Stimulated activated CD4-positive, alpha-beta T cell treated with anti-CD3 and anti-CD28 coated beads, Interleukin-4, amount 100 ng/mL, for 48 hours (primary cell): ENCODE data around the gene HDAC4.

Experiments
- DNase-seq, 2 donors: peaks; one replicate each; pipeline ENCODE4 v3.0.0-alpha.2; 2020; ENCODE audit warnings: low read depth in 2 of 2

The HDAC4 gene

DNA sequence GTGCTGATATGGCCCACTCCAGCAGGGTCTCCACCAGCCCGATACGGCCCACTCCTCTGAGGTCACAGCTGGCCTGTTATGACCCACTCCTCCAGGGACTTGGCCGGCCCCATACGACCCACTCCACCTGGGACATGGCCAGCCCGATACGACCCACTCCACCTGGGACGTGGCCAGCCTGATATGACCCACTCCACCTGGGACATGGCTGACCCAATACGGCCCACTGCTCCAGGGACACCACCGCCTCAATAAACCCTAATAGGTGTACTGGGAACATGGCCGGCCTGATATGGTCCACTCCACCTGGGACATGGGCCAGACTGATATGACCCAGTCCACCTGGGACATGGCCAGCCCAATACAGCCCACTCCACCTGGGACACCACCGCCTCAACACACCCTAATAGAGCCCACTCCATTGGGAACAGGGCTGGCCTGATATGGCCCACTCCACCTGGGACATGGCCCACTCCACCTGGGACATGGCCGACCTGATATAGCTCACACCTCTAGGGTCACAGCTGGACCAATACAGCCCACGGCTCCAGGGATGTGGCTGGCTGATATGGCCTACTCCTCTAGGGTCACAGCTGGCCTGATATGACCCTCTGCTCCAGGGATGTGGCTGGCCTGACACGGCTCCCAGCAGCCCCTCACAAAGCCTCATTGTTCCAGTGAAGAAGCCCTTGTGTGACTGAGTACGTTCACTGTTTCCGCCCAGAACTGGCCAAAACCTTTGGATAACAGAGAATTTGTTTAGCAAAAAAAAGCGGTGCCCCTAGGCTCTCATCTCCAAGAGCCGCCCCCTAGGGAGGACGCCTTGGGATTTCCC, 245.6 kb downstream of the HDAC4 start:
- no peak for DNase-seq

DNA sequence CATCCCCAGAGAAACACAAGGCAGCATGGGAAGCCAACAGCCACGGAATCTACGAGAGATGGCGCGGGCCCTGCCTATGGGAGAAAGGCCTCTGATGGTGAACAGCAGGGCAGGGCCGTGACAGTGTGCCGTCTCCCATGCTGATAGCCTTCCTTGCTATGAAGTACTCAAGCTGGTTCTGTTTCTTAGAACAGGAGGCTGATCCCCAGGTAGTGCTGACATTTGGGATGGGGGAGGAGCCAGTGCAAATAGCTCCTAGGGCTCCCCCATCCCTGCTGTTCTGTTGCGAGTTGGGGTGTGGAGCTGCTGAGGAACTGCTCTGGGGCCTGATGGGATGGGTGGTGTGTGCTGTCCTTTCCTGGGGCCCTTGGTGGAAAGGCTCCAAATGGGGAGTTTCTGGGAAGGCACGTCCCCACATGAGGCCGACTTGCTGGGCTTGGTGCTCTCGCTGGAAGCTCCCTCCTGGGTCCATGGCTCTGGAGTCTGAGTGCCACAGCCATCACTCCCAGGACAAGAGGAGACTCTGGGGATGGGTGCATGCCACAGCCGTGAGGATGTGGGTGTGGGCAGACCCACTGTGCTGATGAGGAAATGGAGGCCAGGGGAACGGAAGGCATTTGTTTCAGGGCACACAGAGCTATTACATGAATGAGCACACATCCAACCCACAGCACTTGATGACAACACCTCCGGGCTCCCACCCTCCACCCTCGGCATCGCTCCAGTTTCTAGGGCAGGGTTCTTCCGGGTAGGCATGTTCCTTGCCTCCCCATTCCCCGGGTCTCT, 246.8 kb downstream of the HDAC4 start:
- no peak for DNase-seq

DNA sequence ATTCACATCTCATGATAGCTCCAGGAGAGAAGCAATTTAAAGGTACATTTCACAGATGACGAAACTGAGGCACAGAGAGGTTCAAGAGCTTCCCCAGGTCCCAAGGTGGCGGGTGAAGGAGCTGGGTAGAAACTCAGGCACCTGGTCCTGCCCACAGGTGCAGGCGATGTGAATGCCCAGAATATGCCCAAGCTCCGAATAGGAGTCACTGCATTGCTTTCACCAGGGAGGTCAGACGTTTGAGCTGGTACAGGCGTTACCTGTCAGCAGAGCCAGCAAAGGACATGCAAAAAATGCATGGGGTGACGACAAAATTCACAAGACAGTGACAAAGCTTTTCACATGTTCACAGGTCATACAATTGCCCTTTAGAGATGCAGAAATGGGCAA, 247.9 kb downstream of the HDAC4 start:
- no peak for DNase-seq

DNA sequence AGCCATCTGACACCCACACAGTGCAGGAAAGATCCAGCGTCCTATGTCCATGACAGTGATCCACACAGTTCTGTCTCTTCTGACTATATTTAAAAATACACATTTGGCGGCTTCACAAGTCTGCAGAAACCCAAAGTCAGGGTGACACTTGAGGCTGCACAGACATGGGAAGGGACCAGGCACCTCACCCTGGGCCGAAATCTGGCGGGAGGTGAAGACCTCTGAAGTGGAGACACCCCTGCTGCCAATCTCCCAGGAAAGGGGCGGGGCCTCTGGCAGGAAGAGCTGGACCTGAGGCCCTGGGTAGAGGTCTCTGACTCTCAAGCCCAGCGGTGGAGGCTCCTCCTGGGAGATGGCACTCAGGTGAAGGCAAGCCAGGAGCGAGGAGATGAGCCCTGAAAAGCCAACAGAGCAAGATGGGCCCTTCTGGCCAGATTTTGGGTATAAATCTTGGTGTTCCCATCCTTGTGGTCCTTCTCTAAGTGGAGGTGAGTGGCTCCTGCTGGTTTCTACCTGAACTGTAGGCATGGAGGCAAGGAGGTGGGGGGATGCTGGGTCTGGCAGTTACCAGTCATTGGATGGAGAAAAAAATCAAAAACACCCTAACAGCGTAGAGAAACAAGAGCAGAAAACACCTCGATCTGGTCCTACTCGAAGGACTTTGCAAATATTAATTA, 248.4 kb downstream of the HDAC4 start:
- no peak for DNase-seq

DNA sequence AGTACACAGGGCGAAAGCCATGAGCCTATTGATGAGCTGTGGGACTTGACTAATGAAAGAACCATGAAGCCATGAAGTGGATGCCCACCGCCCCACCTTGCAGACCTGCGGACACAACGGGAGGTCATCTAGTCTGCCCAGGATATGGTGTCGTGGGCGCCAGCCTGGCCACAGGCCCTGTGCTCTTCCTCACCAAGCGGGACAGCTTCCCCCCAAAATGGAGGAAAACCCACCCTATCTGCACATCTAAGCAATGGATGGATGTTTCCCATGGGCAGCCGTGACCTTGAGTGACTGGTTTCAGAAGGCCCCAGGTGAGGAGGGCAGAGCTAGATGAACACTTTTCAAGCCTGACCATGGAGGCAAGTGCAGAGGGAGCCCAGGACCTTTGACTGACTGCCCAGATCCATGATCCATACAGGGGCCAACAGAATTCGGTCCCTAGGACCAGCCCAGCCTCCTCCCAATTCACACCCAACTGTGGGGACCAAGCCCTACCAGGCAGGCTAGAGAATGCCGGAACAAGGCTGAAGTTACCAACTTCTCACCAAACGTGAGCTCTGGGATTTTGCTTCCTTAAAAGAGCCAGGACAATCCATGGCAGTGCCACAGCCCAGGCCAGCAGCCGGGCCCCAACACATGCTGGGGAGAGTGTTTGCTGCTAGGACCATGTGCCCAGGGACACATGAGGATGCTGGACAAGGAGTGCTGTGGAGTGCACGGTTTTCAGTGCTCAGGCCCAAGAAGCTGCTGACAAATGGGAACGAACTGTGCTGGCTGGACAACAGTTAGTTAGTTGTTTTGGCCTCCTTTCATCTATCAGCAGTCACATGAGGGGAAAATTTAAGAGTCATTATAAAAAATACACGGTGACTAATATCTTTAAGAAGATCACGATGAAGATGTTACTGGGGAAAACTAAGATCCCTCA, 249.4 kb downstream of the HDAC4 start:
- no peak for DNase-seq

DNA sequence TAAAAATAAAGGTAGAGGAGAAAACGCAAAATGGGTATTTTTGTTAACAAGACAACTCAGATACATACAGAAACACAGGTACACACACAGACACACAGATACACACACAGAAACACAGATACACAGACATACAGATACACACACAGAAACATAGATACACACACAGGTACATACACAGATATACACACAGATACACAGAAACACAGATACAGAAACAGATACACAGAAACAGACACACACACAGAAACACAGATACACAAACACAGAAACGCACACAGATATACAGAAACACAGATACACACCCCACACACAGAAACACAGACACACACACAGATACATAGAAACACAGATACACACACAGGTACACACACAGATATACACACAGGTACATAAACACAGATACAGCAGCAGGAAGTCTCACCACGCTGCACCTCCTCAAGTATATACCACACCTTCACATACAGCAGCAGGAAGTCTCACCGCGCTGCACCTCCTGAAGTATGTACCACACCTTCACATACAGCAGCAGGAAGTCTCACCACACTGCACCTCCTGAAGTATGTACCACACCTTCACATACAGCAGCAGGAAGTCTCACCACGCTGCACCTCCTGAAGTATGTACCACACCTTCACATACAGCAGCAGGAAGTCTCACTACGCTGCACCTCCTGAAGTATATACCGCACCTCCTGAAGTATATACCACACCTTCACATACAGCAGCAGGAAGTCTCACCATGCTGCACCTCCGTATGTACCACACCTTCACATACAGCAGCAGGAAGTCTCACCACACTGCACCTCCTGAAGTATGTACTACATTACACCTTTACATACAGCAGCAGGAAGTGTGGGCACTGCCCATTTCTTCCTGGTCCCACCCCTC, 250.5 kb downstream of the HDAC4 start:
- no peak for DNase-seq

DNA sequence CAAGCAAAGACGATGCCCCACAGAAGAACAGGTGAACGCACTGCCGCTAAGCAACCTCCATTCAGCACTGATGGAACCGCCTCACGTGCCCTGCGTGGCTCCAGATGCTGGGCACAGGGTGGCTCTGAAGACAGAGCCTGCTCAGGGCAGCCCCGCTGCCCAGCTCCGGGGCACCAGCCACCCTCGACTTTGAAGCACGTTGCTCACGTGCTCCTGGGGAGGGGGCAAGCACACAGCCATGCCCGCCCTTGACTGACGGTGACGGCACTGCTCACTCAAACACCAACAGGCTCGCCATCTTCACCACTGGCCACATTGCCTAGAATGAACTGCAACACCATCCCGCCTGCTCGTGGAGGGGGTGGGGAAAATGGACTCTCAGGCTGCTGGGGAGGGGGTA, 251.3 kb downstream of the HDAC4 start:
- no peak for DNase-seq

DNA sequence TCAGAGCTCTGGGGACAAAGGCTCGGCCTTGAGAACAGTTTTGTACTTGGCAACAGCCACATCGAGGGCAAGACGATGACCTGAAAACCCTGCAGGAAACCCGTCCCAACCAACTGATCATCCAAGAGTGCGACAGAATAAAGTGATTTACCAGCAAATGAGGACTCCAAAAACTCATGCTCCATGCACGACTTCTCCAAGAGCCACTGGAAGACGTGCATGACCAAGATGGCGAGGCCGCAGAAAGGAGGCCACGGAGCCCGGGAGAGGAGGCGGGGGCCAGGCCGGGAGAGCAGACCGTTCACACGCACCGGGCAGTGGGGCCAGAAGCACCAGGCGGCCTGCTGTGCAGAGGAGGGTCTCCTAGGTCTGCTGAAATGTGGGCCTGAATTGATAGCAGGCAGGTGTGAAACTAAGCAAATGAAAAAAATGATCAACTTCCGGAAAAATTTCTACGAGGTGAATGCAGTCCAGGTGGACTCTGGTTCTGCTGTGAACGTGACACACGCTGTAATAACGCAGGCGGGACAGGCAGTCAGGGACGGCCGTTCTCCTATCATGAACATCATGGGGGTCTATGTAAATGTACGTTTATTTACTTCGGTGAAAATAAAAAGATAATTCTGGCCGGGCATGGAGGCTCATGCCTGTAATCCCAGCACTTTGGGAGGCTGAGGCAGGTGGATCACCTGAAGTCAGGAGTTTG, 252.2 kb downstream of the HDAC4 start:
- DNase-seq: no peak

DNA sequence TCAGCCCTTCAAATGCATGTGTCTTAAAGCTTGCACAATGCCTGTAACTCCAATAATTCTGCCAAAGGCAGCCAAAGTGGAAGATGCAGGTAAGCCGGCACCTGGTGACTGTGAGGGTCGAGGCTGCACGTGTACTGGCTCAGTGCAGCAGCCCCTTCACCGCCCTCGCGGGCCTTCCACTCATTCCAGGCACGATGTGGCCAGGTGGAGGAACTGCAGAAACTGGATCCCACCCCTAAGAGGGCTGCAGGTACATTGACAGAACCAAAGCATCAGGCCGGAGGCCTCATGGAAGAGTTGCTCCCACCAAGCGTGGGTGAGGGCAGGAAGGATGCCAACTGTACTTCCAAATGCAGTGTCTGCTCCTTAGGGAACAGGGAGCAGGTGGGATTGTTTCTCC, 253.4 kb downstream of the HDAC4 start:
- no peak for DNase-seq

DNA sequence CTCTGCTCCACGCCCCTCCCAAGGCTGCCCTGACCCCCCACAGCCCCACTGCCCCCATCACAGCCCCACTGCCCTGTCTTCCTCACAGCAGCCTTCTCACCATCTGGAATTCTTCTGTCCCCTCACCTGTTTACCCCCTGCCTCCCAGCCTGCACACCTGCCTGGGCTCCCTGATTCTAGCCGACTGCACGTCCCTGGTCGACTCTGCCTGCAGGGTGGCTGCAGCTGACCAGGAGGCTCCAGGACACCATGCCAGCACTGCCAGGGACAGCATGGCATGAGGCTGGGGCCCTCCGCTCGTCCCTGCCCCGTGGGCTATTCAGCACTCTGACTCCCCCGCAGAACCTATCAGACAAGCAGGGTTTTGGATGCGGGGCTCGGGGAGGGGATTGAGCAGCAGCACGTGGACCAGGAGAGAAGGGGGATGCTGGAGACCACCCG, 254.1 kb downstream of the HDAC4 start:
- DNase-seq: no peak

DNA sequence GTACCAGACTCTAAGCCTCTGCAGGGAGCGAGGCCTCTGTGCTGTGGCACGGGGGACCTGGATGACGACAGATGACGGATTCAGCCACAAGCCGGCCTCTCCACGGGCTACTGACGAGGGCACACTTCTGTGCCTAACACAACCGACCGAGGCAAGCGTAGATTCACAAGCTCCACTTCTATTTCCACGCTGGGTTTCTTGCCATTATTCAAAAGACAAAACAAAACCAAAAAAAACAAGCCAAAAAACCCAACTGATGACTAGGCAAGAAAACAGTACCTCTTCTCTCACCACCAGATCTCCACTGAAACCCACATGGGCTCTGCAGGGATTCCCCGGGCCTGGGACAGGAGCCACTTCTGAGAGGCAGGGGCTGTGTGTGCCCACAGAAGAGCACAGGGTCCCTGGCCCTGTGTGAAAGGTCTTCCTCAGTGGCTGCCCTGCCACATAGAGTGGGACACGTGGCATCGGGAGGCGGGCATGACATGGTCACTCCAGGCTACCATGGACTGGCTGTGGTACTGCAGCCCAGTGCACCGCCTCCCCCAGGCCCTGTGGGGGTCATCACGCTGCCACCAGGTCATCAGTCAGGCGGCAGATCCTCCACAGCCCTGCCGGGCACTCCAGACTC, 254.7 kb downstream of the HDAC4 start:
- no peak for DNase-seq

DNA sequence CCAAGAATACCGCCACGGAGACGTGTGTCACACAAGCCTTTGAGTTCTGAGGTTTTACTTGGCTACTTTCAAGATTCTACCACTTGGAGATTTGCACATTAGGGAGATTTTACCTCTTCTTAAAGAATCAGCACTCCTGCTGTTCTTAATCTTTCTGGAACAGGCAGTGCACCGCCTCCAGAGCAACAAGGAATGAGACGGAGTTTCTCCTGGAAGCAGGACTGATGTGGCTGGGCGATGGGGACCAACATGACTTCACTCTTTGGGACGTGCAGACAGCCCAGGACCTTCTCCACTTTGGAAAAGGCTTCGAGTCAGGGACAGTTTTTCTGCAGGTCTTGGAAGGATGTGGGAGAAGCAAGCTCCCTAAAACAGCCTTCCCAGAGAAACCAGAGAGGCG, 255.2 kb downstream of the HDAC4 start:
- DNase-seq: no peak

DNA sequence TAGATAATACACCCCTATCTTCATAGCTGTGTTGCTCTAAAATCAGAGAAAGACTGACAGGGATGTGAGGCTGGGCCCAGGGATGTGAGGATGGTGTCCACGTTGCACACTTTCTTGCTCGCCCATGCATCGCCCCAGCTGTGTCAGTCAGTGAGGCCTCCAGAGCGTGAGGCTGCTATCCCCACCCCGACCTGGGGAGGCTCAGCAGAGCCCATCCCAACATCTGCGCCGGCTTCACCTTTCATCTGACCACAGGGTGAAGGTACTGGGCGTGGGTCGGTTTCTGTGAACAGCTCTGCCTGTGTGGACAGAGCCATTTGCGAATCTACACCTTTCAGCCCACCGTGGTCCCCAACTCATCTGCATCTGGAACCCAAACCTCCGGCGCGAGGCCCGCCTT, 255.7 kb downstream of the HDAC4 start:
- DNase-seq: no peak

DNA sequence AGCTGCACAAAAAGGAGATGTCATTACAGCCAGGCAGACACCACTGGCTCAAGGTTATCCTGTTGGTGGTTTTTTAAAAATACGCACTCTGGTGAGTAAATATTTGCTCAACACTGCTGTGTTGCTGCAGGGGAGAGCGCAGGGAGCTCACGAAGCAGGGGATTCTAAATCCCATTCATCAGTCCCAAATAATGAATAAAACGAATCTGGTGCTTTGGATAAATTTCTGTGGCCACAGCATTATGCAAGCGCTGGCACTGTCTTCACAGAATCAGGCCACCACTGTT, 256.2 kb downstream of the HDAC4 start:
- DNase-seq: no peak

DNA sequence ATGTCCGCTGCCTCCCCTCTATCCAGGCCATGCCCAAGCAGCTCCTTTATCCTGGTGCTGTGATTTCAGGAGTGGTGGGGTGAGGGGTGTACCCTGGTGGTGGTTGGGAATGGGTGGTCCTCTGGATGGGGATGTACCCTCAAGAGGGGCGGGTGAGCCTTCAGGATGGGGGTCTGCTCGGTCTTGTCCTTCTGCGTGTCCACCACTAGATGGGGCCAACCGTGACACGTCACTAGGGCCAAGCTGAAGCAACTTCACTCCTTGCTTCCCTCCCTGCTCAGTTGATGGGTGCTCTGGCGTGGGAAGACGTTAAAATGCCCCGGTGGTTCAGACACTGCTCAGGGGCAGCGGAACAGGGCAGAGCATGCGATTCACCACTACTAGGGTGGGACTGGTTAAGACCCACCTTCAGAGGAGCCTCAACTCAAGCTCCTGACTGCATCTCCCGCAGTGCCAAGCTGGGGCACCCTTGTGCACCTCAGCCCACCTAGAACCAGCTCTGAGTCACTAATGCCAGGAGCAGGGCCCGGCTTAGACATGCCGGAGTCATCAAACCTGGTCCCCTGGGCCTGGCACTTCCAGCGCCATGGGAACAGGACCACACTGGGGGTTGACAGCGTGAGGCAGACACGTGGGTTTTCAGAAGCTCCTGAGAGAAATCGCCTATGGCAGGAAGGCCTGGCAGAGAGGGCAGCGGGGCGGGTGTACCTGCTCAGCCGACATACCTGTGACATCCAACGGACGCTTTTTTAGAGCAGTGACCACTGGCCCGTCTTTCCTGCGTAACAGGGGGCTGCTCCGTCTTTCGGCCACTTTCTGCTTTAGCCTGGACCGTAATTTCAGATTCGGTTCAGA, 256.7 kb downstream of the HDAC4 start:
- peak in 1 of 2 donors; percentile 12 for DNase-seq

DNA sequence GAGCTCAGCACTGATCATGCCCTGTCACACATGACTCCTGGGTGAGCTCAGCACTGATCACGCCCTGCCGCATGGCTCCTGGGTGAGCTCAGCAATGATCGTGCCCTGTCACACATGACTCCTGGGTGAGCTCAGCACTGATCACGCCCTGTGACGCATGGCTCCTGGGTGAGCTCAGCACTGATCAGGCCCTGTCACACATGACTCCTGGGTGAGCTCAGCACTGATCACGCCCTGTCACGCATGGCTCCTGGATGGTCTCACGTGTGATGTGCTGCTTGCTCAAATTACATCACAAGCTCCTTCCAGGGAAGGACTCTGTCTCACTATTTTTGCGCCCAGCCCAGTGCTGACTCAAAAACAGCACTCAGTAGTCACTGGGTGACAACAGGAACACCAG, 258.0 kb downstream of the HDAC4 start:
- DNase-seq: no peak

DNA sequence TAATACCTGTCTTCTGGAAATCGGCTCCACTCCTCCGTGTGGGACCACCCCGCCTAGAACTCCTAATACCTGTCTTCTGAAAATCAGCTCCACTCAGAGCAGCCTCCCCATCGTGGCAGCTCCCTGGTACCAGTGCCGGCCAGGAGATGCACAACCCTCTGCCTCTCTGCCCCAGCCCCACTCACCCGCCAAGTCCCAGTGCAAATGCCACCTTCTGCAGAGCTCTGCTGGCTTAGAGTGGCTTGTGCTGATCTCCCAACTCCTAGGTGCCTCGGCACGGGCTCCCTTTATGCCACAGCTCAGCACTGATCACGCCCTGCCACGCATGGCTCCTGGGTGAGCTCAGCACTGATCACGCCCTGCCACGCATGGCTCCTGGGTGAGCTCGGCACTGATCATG, 258.5 kb downstream of the HDAC4 start:
- DNase-seq: no peak

DNA sequence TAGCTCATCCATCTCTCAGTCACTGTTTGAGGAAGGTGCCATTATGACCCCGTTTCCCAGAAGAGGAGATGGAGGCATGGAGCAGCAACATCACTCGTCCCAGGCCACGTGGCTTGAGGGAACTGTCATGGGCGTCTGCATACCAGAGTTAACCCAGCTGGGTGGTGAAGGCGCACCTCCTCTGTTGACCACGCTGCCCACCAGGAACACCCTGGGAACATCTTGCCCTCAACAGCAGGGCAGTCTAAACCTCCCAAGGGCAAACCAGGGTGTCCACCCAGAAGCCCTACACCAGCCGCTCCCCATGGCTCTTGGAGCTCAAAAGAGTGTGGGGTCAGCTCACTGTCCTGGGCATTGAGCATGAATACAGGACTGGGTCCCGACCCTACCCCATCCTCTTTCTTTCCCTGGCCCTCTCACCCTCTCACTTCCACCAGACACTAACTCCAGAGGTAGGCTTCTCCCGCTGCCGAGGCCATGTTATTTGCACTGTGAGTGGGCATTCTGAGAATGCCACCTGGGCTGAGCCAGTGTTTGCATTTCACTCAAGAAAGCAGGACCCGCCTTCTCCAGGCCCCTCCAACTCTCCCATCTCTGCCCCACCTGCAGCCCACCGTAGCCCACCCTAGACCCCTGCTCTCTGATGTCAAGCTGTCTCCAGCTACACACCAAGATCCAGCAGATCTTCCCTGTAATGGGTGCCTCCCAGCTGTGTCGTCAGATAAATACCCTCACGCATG, 259.6 kb downstream of the HDAC4 start:
- DNase-seq: no peak
